ENCODE measurements around the gene GSTT4. TPM values are rescaled to one million over a fixed set of nuclear protein-coding genes. Genes with fewer than 3 reads are reported as not detected.

The GSTT4 gene
- total RNA-seq, 1 donor from 2014 or later: not detected

GRCh38 chr22:24008381-24009226, 3.4 kb upstream of the GSTT4 start:
- Mint-ChIP-seq H3K27ac (peak overlapping the region; percentile 80), H3K36me3 (no peaks in the 10 kb centered on the region), H3K9me3 (no peaks in the 10 kb centered on the region), H3K4me3 (no peak overlapping the region), H3K27me3 (ENCODE audit: insufficient read depth, low read depth) (no peaks in the 10 kb centered on the region), H3K4me1 (peaks cover 12% of the 10 kb centered on the region)
- Histone ChIP-seq H3K36me3 (no peaks in the 10 kb centered on the region), H3K27me3 (no peaks in the 10 kb centered on the region), H3K9me3 (ENCODE audit: low read depth) (no peaks in the 10 kb centered on the region), H2AFZ (replicated peaks) (peak overlapping the region; percentile 63), H3K27ac (no peak overlapping the region), H3K4me1 (peaks cover 13% of the 10 kb centered on the region), H3K9ac (no peak overlapping the region), H3K4me3 (no peak overlapping the region), H3K4me2 (no peak overlapping the region), H4K20me1 (ENCODE audit: low read depth) (peaks cover 5% of the 10 kb centered on the region), H3F3A (ENCODE audit: low read depth) (peaks cover 22% of the 10 kb centered on the region), H3K79me2 (ENCODE audit: low read depth) (peaks cover 22% of the 10 kb centered on the region)
- DNase-seq (ENCODE audit: low spot score): no peak
- TF ChIP-seq CTCF (IDR thresholded peaks at IDR 0.05): no peak
- no peak for TF ChIP-seq EZH2phosphoT487 (IDR thresholded peaks at IDR 0.05)
- TF ChIP-seq EZH2 (IDR thresholded peaks at IDR 0.05): no peak

- Histone ChIP-seq H3K36me3 (no peaks in the 10 kb centered on the region), H3K9ac (no peak overlapping the region), H3F3A (ENCODE audit: low read depth) (peaks cover 22% of the 10 kb centered on the region), H3K79me2 (ENCODE audit: low read depth) (peaks cover 15% of the 10 kb centered on the region), H2AFZ (replicated peaks) (no peak overlapping the region), H4K20me1 (ENCODE audit: low read depth) (peaks cover 5% of the 10 kb centered on the region), H3K4me3 (no peak overlapping the region), H3K4me1 (peaks cover 13% of the 10 kb centered on the region), H3K27ac (no peak overlapping the region), H3K4me2 (no peak overlapping the region), H3K9me3 (ENCODE audit: low read depth) (no peaks in the 10 kb centered on the region), H3K27me3 (no peaks in the 10 kb centered on the region)
- H3K27ac Mint-ChIP-seq: no peak overlapping the region
- no peak for DNase-seq (ENCODE audit: low spot score)
- H3K27me3 Mint-ChIP-seq (ENCODE audit: insufficient read depth, low read depth): no peaks in the 10 kb centered on the region
- TF ChIP-seq CTCF (IDR thresholded peaks at IDR 0.05) (no peak), EZH2 (IDR thresholded peaks at IDR 0.05) (no peak), EZH2phosphoT487 (IDR thresholded peaks at IDR 0.05) (no peak)
- H3K4me3 Mint-ChIP-seq: no peak overlapping the region
- peaks cover 12% of the 10 kb centered on the region for H3K4me1 Mint-ChIP-seq
- no peaks in the 10 kb centered on the region for H3K36me3 Mint-ChIP-seq
- H3K9me3 Mint-ChIP-seq: no peaks in the 10 kb centered on the region
Observed at GRCh38 chr22:24008022-24008283, 2.7 kb upstream of the GSTT4 start.

GRCh38 chr22:24007253-24008021, 2.2 kb upstream of the GSTT4 start:
- peaks cover 11% of the 10 kb centered on the region for H3K4me1 Mint-ChIP-seq
- no peak overlapping the region for H3K9ac ChIP-seq
- no peak overlapping the region for H3K4me3 ChIP-seq
- no peak overlapping the region for H2AFZ ChIP-seq (replicated peaks)
- H3K27ac ChIP-seq: no peak overlapping the region
- H3K36me3 ChIP-seq: no peaks in the 10 kb centered on the region
- TF ChIP-seq EZH2 (IDR thresholded peaks at IDR 0.05) (no peak), CTCF (IDR thresholded peaks at IDR 0.05) (no peak), EZH2phosphoT487 (IDR thresholded peaks at IDR 0.05) (no peak)
- H3K4me1 ChIP-seq: peaks cover 11% of the 10 kb centered on the region
- H3K27me3 ChIP-seq: no peaks in the 10 kb centered on the region
- no peaks in the 10 kb centered on the region for H3K9me3 ChIP-seq (ENCODE audit: low read depth)
- H3K79me2 ChIP-seq (ENCODE audit: low read depth): peaks cover 10% of the 10 kb centered on the region
- H3K36me3 Mint-ChIP-seq: no peaks in the 10 kb centered on the region
- no peak for DNase-seq (ENCODE audit: low spot score)
- H3K4me2 ChIP-seq: no peak overlapping the region
- H3K27me3 Mint-ChIP-seq (ENCODE audit: insufficient read depth, low read depth): no peaks in the 10 kb centered on the region
- no peak overlapping the region for H3K4me3 Mint-ChIP-seq
- peaks cover 22% of the 10 kb centered on the region for H3F3A ChIP-seq (ENCODE audit: low read depth)
- no peaks in the 10 kb centered on the region for H3K9me3 Mint-ChIP-seq
- peaks cover 2% of the 10 kb centered on the region for H4K20me1 ChIP-seq (ENCODE audit: low read depth)
- H3K27ac Mint-ChIP-seq: peak overlapping the region; percentile 7
